ENCODE results near the gene SLC25A46. TPM values are rescaled to one million over a fixed set of nuclear protein-coding genes. Genes with fewer than 3 reads are reported as not detected.

The SLC25A46 gene
- total RNA-seq, result 71.8 and 103 TPM in 2 replicates

GRCh38 chr5:110738812-110739651 is at the start of gene SLC25A46:
Gene SLC25A46 (plus strand): TSS chr5:110739007. CDS start chr5:110739120, 113 bp downstream.

DNA sequence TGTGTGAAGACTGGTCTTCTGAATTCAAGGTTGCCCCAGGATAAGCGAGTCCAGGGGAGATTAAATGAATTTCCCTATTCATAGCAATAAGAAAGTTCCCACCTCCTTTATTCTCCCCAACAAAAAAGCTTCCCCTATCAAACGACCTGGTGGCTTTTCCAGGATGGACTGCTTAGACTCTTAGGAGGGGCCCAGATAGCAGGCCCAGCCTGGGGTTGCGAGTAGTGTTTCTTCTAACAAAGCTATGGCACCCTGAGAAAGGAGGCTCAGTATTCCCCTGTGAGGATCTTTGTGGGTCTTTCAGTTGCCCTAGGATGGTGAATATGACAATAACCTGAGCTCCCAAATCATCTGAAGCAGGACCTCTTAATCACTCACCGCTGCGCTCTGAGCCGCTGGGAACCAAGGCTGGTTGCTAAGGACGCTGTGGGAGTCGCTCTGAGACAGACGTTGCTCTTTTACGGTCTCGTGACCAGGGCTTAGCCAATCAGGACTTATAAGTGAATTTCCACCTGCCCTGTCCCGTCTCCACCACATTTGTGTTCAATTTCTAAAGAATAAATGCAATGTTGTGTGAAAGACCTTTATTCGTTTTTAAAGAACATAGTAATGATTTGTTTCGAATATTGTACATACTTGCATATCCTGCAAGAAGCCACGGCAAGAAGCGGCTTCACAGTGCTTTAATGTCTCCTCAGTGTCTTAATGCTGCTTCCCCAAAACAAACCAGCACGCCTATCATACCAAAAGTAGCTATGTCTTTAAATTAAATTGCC is 12.4 kb upstream of the SLC25A46 start, which contains the start of gene TMEM232:
TSS of gene TMEM232 (minus strand) at position 423 of the 776 bp plus-strand sequence. CDS start 59,319 bp downstream, outside the sequence.

Other genes starting within 250 kb of the SLC25A46 start
- gene TMEM232, start 12.3 kb upstream of the SLC25A46 start, total RNA-seq, result 1.3 and 1.5 TPM in 2 replicates

Measured in epithelial cell of umbilical artery (primary cell).